Measurements from ENCODE around the gene TMEM60. TPM values are rescaled to one million over a fixed set of nuclear protein-coding genes. Genes with fewer than 3 reads are reported as not detected.

The TMEM60 gene
- total RNA-seq: 15.3 to 16.6 TPM (median 15.5 TPM) in 3 replicates
- long read RNA-seq, transcript TMEM60-201 (2 exons, 1,023 nt): major isoform, 30 of 31 reads
- long read RNA-seq, partial matches to known transcripts: 0 of 31 reads
- long read RNA-seq, other reads (novel, unspliced or antisense): 1 of 31 reads

GRCh38 chr7:77798394-77799077 lies at the start of gene TMEM60, which contains the start of gene PHTF2:
TMEM60 (minus strand) TSS chr7:77798434; CDS start chr7:77794373, 4,061 bp downstream.
PHTF2 (plus strand) TSS chr7:77798773.
- Mint-ChIP-seq H3K9me3 (ENCODE audit: low read depth) (no peaks in the 10 kb centered on the region), H3K4me3 (ENCODE audit: unreplicated experiment) (peak within 1 kb of the TSS; percentile 81), H3K27me3 (ENCODE audit: low read depth) (no peaks in the 10 kb centered on the region), H3K4me1 (ENCODE audit: low read depth) (peaks cover 50% of the 10 kb centered on the region), H3K36me3 (ENCODE audit: low read depth) (peaks cover 7% of the 10 kb centered on the region), H3K27ac (ENCODE audit: unreplicated experiment) (peak within 1 kb of the TSS; percentile 91)
- peak; percentile 79 for TF ChIP-seq CTCF (IDR thresholded peaks at IDR 0.05)
- DNase-seq (ENCODE audit: low spot score): peak; percentile 99

GRCh38 chr7:77846317-77847092 lies 48.3 kb upstream of the TMEM60 start:
- Mint-ChIP-seq H3K4me1 (ENCODE audit: low read depth) (no peaks in the 10 kb centered on the region), H3K9me3 (ENCODE audit: low read depth) (no peaks in the 10 kb centered on the region), H3K36me3 (ENCODE audit: low read depth) (peaks cover 7% of the 10 kb centered on the region), H3K27me3 (ENCODE audit: low read depth) (no peaks in the 10 kb centered on the region), H3K27ac (ENCODE audit: unreplicated experiment) (no peak overlapping the region), H3K4me3 (ENCODE audit: unreplicated experiment) (no peak overlapping the region)
- TF ChIP-seq CTCF (IDR thresholded peaks at IDR 0.05): no peak
- no peak for DNase-seq (ENCODE audit: low spot score)

- Mint-ChIP-seq H3K27me3 (ENCODE audit: low read depth) (no peaks in the 10 kb centered on the region), H3K4me3 (ENCODE audit: unreplicated experiment) (no peak overlapping the region), H3K9me3 (ENCODE audit: low read depth) (no peaks in the 10 kb centered on the region), H3K4me1 (ENCODE audit: low read depth) (no peaks in the 10 kb centered on the region), H3K36me3 (ENCODE audit: low read depth) (peaks cover 2% of the 10 kb centered on the region), H3K27ac (ENCODE audit: unreplicated experiment) (no peak overlapping the region)
- DNase-seq (ENCODE audit: low spot score): no peak
- TF ChIP-seq CTCF (IDR thresholded peaks at IDR 0.05): no peak
These were observed 45.0 kb upstream of the TMEM60 start for GRCh38 chr7:77843194-77843593.

GRCh38 chr7:77839919-77840318 lies 41.7 kb upstream of the TMEM60 start:
- no peak for DNase-seq (ENCODE audit: low spot score)
- H3K4me1 Mint-ChIP-seq (ENCODE audit: low read depth): peaks cover 5% of the 10 kb centered on the region
- peaks cover 2% of the 10 kb centered on the region for H3K9me3 Mint-ChIP-seq (ENCODE audit: low read depth)
- no peak overlapping the region for H3K27ac Mint-ChIP-seq (ENCODE audit: unreplicated experiment)
- H3K4me3 Mint-ChIP-seq (ENCODE audit: unreplicated experiment): no peak overlapping the region
- no peaks in the 10 kb centered on the region for H3K27me3 Mint-ChIP-seq (ENCODE audit: low read depth)
- peaks cover 2% of the 10 kb centered on the region for H3K36me3 Mint-ChIP-seq (ENCODE audit: low read depth)
- TF ChIP-seq CTCF (IDR thresholded peaks at IDR 0.05): no peak

GRCh38 chr7:77838929-77839491 lies 40.8 kb upstream of the TMEM60 start:
- H3K9me3 Mint-ChIP-seq (ENCODE audit: low read depth): peaks cover 2% of the 10 kb centered on the region

More at GRCh38 chr7:77838929-77839491, 40.8 kb upstream of the TMEM60 start:
- H3K27me3 Mint-ChIP-seq (ENCODE audit: low read depth): no peaks in the 10 kb centered on the region
- no peak overlapping the region for H3K4me3 Mint-ChIP-seq (ENCODE audit: unreplicated experiment)
- no peak overlapping the region for H3K27ac Mint-ChIP-seq (ENCODE audit: unreplicated experiment)
- H3K36me3 Mint-ChIP-seq (ENCODE audit: low read depth): peaks cover 2% of the 10 kb centered on the region
- TF ChIP-seq CTCF (IDR thresholded peaks at IDR 0.05): no peak
- DNase-seq (ENCODE audit: low spot score): no peak
- peaks cover 12% of the 10 kb centered on the region for H3K4me1 Mint-ChIP-seq (ENCODE audit: low read depth)
